Kidney (tissue), 14 donors: ENCODE results near the gene ACMSD. TPM values are rescaled to one million over a fixed set of nuclear protein-coding genes. Genes with fewer than 3 reads are reported as not detected.
"Not testable (repeated sequence)": the region's sequence is repeated elsewhere in the genome, so short reads cannot be mapped to it uniquely, and the experiment has no call there.

Experiments used
- DNase-seq, 5 donors: peaks; one replicate each; pipeline ENCODE4 v3.0.0-alpha.2; 2013 to 2020
- FAIRE-seq: peaks from 2 replicates; lab custom pipeline; 2012; peaks lifted over from hg19 to GRCh38; lab: Jason Lieb, UNC
- H3K27ac ChIP-seq, 2 donors: one replicate each; pipeline ENCODE4 v1.7.0; 2013; ENCODE audit warnings: low read depth in 2 of 2, low read length in 2 of 2, inconsistent platforms in 1 of 2
- H3K27me3 ChIP-seq: one replicate; pipeline ENCODE4 v1.7.1; 2013; ENCODE audit warnings: low read length, inconsistent platforms; ENCODE audit not compliant: control insufficient read depth, insufficient read depth
- H3K36me3 ChIP-seq, 3 donors: one replicate each; pipeline versions ENCODE4 v1.7.0 to v1.7.1; 2013; ENCODE audit warnings: low read length in 3 of 3, control low read depth in 1 of 3, inconsistent platforms in 1 of 3; ENCODE audit not compliant: insufficient read depth in 3 of 3, control insufficient read depth in 2 of 3
- H3K4me1 ChIP-seq, 3 donors: one replicate each; pipeline versions ENCODE4 v1.7.0 to v1.7.1; 2013; ENCODE audit warnings: low read length in 3 of 3, inconsistent platforms in 1 of 3, low read depth in 1 of 3; ENCODE audit not compliant: control insufficient read depth in 2 of 3, insufficient read depth in 2 of 3
- H3K4me3 ChIP-seq, 3 donors: one replicate each; pipeline versions ENCODE4 v1.7.0 to v1.8.1; 2013; ENCODE audit warnings: low read length in 3 of 3, control low read depth in 1 of 3, inconsistent platforms in 1 of 3
- H3K9ac ChIP-seq, 3 donors: one replicate each; pipeline versions ENCODE4 v1.7.0 to v1.7.1; 2013; ENCODE audit warnings: low read length in 3 of 3, control low read depth in 1 of 3, inconsistent platforms in 1 of 3
- H3K9me3 ChIP-seq, 3 donors: one replicate each; pipeline versions ENCODE4 v1.7.0 to v1.7.1; 2013; ENCODE audit warnings: low read length in 3 of 3, control low read depth in 1 of 3, inconsistent platforms in 1 of 3; ENCODE audit not compliant: control insufficient read depth in 2 of 3, insufficient read depth in 1 of 3
- intact Hi-C: fragments of 100-400 bp; cut with DNase I; formaldehyde crosslinking; loops from one replicate; pipeline ENCODE4 v1.11.1; 2022
- polyA plus RNA-seq: library from polyadenylated mRNA; stranded (reverse); fragments of 350-450 nt; fragmentation: Illumina TruSeq; extraction: RNeasy Lipid Tissue Mini Kit (QIAGEN cat#74804); gene quantifications from one replicate; pipeline ENCODE4 v1.2.3, GENCODE V29; 2014; ENCODE audit warnings: low read depth, low replicate concordance; ENCODE audit not compliant: insufficient read depth
- total RNA-seq: library from RNA; stranded (reverse); fragmentation: NEBNext Ultra II Directional; extraction: Animal tissue kit (Norgen Biotek cat#: 25700); gene quantifications from one replicate; pipeline ENCODE4 v1.2.1, GENCODE V29; 2021
- TF ChIP-seq, protein P1 (sequence below): IDR thresholded peaks from 3 replicates; pipeline ENCODE4 v1.5.1; 2012; ENCODE audit warnings: mild to moderate bottlenecking, moderate library complexity, borderline replicate concordance; ENCODE audit not compliant: insufficient read depth; ENCODE audit errors: extremely low read depth
- donor health status: control.
- donor health status: control.
- donor health status: control.
- donor health status: control.
- donor health status: control.
- donor health status: DM: yes; HTN: yes; CAD: no.
- donor health status: Normal renal cell carcinoma (clear cell type).

Gene ACMSD
- total and polyA plus RNA-seq, 2 donors from 2014 or later = 44.0 to 152 TPM

DNA sequence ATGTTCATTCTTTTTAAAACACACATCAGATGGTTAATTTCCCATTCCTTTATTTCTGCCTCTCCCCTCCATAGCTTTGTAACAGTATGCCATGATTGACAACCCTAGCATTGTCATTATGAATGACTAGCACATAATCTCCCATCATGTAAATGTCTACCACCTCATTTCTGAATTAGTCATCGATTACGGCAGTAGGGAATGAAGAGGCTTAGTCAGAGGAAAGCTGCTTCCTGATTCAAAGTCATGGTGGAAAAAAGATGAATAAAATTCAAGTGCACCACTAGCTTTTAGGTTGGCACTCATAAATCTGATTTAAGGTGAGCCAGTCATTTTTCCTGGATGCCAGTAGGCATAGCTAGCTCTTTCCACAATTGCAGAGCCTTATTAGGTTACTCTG, 19.1 kb upstream of the ACMSD start:
- TF ChIP-seq, protein P1, sequence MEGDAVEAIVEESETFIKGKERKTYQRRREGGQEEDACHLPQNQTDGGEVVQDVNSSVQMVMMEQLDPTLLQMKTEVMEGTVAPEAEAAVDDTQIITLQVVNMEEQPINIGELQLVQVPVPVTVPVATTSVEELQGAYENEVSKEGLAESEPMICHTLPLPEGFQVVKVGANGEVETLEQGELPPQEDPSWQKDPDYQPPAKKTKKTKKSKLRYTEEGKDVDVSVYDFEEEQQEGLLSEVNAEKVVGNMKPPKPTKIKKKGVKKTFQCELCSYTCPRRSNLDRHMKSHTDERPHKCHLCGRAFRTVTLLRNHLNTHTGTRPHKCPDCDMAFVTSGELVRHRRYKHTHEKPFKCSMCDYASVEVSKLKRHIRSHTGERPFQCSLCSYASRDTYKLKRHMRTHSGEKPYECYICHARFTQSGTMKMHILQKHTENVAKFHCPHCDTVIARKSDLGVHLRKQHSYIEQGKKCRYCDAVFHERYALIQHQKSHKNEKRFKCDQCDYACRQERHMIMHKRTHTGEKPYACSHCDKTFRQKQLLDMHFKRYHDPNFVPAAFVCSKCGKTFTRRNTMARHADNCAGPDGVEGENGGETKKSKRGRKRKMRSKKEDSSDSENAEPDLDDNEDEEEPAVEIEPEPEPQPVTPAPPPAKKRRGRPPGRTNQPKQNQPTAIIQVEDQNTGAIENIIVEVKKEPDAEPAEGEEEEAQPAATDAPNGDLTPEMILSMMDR = no peak
- Histone ChIP-seq H3K9ac (no peak overlapping the region), H3K4me3 (no peak overlapping the region), H3K27me3 (no peaks in the 10 kb centered on the region), H3K4me1 (no peaks in the 10 kb centered on the region), H3K27ac (no peak overlapping the region), H3K36me3 (no peaks in the 10 kb centered on the region), H3K9me3 (no peaks in the 10 kb centered on the region)
- DNase-seq (no peak), FAIRE-seq (no peak)
- intact Hi-C loops = no loop called here

DNA sequence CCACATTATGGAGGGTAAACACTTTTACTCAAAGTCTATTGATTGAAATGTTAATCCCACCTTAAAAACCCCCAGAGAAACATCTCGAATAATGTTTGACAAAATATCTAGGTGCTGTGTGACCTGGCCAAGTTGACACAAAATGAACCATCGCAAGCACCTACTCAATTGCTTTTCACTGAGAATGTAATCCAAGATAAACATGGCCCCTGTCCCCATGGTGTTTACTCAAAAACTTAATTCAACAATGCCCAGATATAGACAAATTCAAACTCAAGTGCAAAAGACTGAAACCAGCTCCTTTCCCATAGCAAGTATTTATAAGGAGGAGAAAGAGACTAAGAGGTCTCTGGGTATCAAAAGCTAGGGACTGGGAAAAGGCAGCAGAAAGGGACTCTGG, 15.0 kb upstream of the ACMSD start:
- Histone ChIP-seq H3K9me3 (no peaks in the 10 kb centered on the region), H3K27ac (no peak overlapping the region), H3K4me1 (no peaks in the 10 kb centered on the region), H3K9ac (no peak overlapping the region), H3K36me3 (no peaks in the 10 kb centered on the region), H3K4me3 (no peak overlapping the region), H3K27me3 (no peaks in the 10 kb centered on the region)
- TF ChIP-seq, protein P1 = no peak
- FAIRE-seq (no peak), DNase-seq (no peak)
- intact Hi-C loops = no loop called here

DNA sequence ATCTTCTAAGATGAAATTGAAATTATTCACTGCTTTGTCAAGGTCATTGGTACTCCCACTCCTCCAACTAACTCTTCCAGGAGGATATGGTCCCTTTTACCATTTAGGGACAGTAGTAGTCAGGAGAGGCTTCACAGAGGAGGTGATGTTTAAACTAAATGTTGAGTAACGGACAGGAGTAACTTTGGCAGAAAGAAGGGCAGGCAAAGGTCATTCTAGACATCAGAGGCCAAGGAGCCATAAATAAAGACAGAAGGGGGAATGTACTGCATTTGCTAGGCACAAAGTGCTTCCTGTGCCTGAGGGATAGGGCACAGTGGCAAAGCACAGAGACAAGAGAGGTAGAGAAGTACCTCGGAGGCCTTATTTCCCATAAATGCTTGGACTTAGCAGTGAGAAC, 14.6 kb upstream of the ACMSD start:
- FAIRE-seq = no peak
- Histone ChIP-seq H3K27ac (no peak overlapping the region), H3K36me3 (no peaks in the 10 kb centered on the region), H3K4me3 (no peak overlapping the region), H3K27me3 (no peaks in the 10 kb centered on the region), H3K9ac (no peak overlapping the region), H3K4me1 (no peaks in the 10 kb centered on the region), H3K9me3 (no peaks in the 10 kb centered on the region)
- intact Hi-C loops = no loop called here
- TF ChIP-seq, protein P1 = no peak
- no peak for DNase-seq

DNA sequence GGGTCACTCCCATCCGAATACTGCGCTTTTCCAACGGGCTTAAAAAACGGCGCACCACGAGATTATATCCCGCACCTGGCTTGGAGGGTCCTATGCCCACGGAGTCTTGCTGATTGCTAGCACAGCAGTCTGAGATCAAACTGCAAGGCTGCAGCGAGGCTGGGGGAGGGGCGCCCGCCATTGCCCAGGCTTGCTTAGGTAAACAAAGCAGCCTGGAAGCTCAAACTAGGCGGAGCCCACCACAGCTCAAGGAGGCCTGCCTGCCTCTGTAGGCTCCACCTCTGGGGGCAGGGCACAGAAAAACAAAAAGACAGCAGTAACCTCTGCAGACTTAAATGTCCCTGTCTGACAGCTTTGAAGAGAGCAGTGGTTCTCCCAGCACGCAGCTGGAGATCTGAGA, 12.7 kb upstream of the ACMSD start:
- H3K4me3 ChIP-seq, H3K4me1 ChIP-seq, FAIRE-seq, H3K36me3 ChIP-seq, H3K27ac ChIP-seq, intact Hi-C loops, H3K27me3 ChIP-seq, H3K9me3 ChIP-seq, DNase-seq, H3K9ac ChIP-seq: not testable (repeated sequence)
